Ovary (tissue), 9 donors: ENCODE measurements around the gene KMO. TPM values are rescaled to one million over a fixed set of nuclear protein-coding genes. Genes with fewer than 3 reads are reported as not detected.

Experiments
- DNase-seq, 5 donors: peaks; one replicate each; pipeline ENCODE4 v3.0.0-alpha.2; 2019 to 2020
- H3K27ac ChIP-seq, 2 donors: fragments of 200-600 bp; one replicate each; pipeline versions ENCODE4 v1.5.1 to v1.8.0; 2019 to 2022
- H3K27me3 ChIP-seq: fragments of 200-600 bp; one replicate; pipeline ENCODE4 v1.8.0; 2022
- H3K36me3 ChIP-seq: fragments of 200-600 bp; sonication (generic); one replicate; pipeline ENCODE4 v1.5.1; 2019
- H3K4me1 ChIP-seq: one replicate; pipeline ENCODE4 v1.8.1; 2013; ENCODE audit warnings: mild to moderate bottlenecking, moderate library complexity; ENCODE audit not compliant: insufficient read depth
- H3K4me3 ChIP-seq: fragments of 200-600 bp; sonication (generic); one replicate; pipeline ENCODE4 v1.5.1; 2017
- H3K9me3 ChIP-seq, 2 donors: fragments of 200-600 bp in 1 of 2; sonication (generic) in 1 of 2; one replicate each; pipeline versions ENCODE4 v1.5.1 to v1.8.1; 2013 to 2019; ENCODE audit warnings: mild to moderate bottlenecking in 1 of 2, moderate library complexity in 1 of 2
- EP300 ChIP-seq: sonication (generic); formaldehyde crosslinking; IDR thresholded peaks from one replicate; pipeline ENCODE4 v1.6.1; 2017; ENCODE audit warnings: antibody characterized with exemption
- POLR2A ChIP-seq: fragments of 450-650 bp; IDR thresholded peaks from one replicate; pipeline ENCODE4 v1.6.1; 2017; ENCODE audit warnings: antibody characterized with exemption, mild to moderate bottlenecking, moderate library complexity
- WGBS, 3 donors: extraction: QIAGEN DNeasy Blood & Tissue Kit in 1 of 3; methylation state at CpG; one replicate each; pipeline versions ENCODE4 v1.1.5 to v1.1.7; 2013 to 2017; 5-methylcytosine and 5-hydroxymethylcytosine counted together
- intact Hi-C, 4 donors: fragments of 100-400 bp; cut with DNase I; formaldehyde crosslinking; loops; one replicate each; pipeline versions ENCODE4 v1.11.0 to v1.15.1; 2022 to 2023
- polyA plus RNA-seq, 2 donors: library from polyadenylated mRNA; stranded (reverse); fragments of 200-250 nt in 1 of 2; fragments of 350-450 nt in 1 of 2; fragmentation: Illumina TruSeq in 1 of 2; extraction: RNeasy Lipid Tissue Mini Kit (QIAGEN cat#74804) in 1 of 2; gene quantifications; one replicate each; pipeline ENCODE4 v1.2.3, GENCODE V29; 2013 to 2014
- total RNA-seq, 7 donors: library from RNA; depleted of rRNA in 2 of 7; stranded (reverse); fragments of >200 nt in 2 of 7; fragmentation: NEBNext Ultra II Directional in 3 of 7; extraction: Animal tissue kit (Norgen Biotek cat#: 25700) in 3 of 7; gene quantifications; one replicate each; pipeline versions ENCODE4 v1.1.0 to v1.2.4, GENCODE V29; 2016 to 2023
- TF ChIP-seq, protein P1 (sequence below), 3 donors: fragments of 450-650 bp in 2 of 3; fragments of 200-600 bp in 1 of 3; IDR thresholded peaks; one replicate each; pipeline versions ENCODE4 v1.5.1 to v1.8.0; 2016 to 2022; ENCODE audit warnings: antibody characterized with exemption in 3 of 3, mild to moderate bottlenecking in 1 of 3
- donor health status: DM: no; HTN: no; CAD: no; lungs with moderate emphysema.
- donor health status: DM: no; HTN: no; CAD: no.
- donor health status: Bipolar disorder and iron deficiency.
- donor health status: DM: yes; HTN: yes; CAD: no.
- donor health status: DM: no; HTN: no; CAD: no.
- donor health status: DM: yes; HTN: yes; CAD: no.

Gene KMO
- total and polyA plus RNA-seq, 9 donors: 0.12 to 2.0 (median 0.43) TPM; not detected in 1

DNA sequence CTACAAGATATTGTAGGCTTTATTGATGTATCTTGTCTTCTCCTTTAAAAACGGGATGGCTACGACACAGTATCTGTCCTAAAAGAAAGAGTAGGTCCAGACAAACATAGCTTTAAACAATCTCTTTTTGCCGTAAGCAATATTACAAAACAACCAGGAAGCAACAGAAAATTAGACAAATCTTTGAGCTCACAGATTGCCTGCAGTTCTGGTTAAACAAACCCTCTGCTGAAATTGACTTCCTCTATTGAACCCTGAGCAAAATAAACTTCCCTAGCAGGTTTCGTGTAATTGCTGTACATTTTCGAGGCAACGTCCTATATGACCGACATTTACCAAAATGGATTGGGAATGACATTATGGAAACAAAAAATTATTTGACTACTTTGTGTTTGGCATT is 57.3 kb downstream of the KMO start:
- TF ChIP-seq, protein P1, sequence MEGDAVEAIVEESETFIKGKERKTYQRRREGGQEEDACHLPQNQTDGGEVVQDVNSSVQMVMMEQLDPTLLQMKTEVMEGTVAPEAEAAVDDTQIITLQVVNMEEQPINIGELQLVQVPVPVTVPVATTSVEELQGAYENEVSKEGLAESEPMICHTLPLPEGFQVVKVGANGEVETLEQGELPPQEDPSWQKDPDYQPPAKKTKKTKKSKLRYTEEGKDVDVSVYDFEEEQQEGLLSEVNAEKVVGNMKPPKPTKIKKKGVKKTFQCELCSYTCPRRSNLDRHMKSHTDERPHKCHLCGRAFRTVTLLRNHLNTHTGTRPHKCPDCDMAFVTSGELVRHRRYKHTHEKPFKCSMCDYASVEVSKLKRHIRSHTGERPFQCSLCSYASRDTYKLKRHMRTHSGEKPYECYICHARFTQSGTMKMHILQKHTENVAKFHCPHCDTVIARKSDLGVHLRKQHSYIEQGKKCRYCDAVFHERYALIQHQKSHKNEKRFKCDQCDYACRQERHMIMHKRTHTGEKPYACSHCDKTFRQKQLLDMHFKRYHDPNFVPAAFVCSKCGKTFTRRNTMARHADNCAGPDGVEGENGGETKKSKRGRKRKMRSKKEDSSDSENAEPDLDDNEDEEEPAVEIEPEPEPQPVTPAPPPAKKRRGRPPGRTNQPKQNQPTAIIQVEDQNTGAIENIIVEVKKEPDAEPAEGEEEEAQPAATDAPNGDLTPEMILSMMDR (IDR thresholded peaks at IDR 0.05): no peak
- TF ChIP-seq EP300: no peak
- no peak for TF ChIP-seq POLR2A
- 93 to 94% (median 94%) methylated on average over 7 of the region's 7 CpGs for WGBS, 3 donors
- intact Hi-C loops: no loop called here

DNA sequence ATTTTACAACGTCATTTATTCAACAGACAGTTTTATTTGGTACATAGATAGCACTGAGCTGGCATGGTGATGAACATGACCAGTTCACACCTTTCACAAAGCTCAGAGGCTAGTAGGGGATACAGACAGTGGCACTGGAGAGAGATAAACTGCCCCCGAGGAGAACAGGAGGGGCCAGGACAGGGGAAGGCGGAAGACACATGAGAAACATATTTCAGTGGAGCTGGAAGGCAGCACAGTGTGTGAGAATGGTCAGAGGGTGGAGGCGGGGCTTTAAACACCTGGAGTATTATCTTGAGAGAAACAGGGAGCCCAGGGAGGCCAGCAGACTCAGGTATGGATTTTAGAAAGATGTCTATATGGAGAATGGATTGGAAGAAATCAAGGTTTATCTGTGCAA is 58.5 kb downstream of the KMO start:
- DNase-seq: no peak
- Histone ChIP-seq H3K9me3 (no peaks in the 10 kb centered on the region), H3K36me3 (no peaks in the 10 kb centered on the region), H3K4me1 (no peaks in the 10 kb centered on the region), H3K27me3 (no peaks in the 10 kb centered on the region), H3K27ac (no peak overlapping the region), H3K4me3 (no peak overlapping the region)
- intact Hi-C loops: no loop called here
- no peak for TF ChIP-seq EP300
- TF ChIP-seq, protein P1 (IDR thresholded peaks at IDR 0.05): no peak
- TF ChIP-seq POLR2A: no peak
- 50 to 60% (median 54%) methylated on average over 4 of the region's 4 CpGs for WGBS, 3 donors

More for the DNA sequence above, 57.3 kb downstream of the KMO start:
- no peaks in the 10 kb centered on the region for H3K4me1 ChIP-seq
- no peak overlapping the region for H3K27ac ChIP-seq
- no peak for DNase-seq
- no peaks in the 10 kb centered on the region for H3K36me3 ChIP-seq
- no peaks in the 10 kb centered on the region for H3K27me3 ChIP-seq
- H3K4me3 ChIP-seq: no peak overlapping the region
- H3K9me3 ChIP-seq: no peaks in the 10 kb centered on the region

DNA sequence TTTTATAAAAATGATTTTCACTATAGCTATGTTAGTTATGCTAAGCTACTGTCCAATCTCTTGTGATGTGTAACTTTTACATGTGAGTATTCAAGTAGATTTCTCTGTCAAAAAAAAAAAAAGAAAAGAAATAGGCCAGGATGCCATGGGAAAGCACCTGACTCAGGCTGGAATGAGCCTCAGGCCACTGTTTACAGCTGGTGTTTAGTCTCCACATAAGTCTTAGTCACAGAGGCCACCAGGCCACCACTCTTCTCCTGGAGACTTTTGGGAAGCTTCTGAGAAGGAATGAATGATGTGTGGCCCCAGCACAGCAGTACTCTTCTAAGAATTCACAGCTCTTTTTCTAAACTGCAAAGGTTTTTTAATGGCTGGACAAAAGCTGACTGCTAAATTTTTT is 59.1 kb downstream of the KMO start:
- no peak overlapping the region for H3K27ac ChIP-seq
- H3K36me3 ChIP-seq: no peaks in the 10 kb centered on the region
- no peak for TF ChIP-seq POLR2A
- TF ChIP-seq, protein P1 (IDR thresholded peaks at IDR 0.05): no peak
- no peak for TF ChIP-seq EP300
- intact Hi-C loops: no loop called here
- no peaks in the 10 kb centered on the region for H3K27me3 ChIP-seq
- no peaks in the 10 kb centered on the region for H3K9me3 ChIP-seq
- H3K4me3 ChIP-seq: no peak overlapping the region
- DNase-seq: no peak
- H3K4me1 ChIP-seq: no peaks in the 10 kb centered on the region

DNA sequence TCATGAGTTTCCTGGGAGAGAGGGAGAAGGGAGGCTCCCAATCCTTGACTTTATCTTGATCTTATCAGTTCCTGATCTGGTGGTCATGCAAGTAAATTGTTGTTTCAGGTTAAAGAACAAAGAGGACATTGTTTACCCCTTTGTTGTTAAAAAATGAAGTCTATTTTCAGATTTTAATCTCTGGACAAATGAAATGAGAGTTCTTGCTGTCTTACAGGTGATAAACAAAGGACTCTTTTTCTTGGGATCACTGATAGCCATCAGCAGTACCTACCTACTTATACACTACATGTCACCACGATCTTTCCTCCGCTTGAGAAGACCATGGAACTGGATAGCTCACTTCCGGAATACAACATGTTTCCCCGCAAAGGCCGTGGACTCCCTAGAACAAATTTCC is 59.6 kb downstream of the KMO start:
- WGBS, 3 donors: 85 to 99% (median 86%) methylated on average over 5 of the region's 5 CpGs
- H3K27ac ChIP-seq: no peak overlapping the region

More for the DNA sequence above, 59.6 kb downstream of the KMO start:
- H3K36me3 ChIP-seq: no peaks in the 10 kb centered on the region
- TF ChIP-seq EP300 (no peak), POLR2A (no peak)
- TF ChIP-seq, protein P1 (IDR thresholded peaks at IDR 0.05): no peak
- intact Hi-C loops: no loop called here
- H3K9me3 ChIP-seq: no peaks in the 10 kb centered on the region
- DNase-seq: no peak
- no peaks in the 10 kb centered on the region for H3K4me1 ChIP-seq
- H3K4me3 ChIP-seq: no peak overlapping the region
- H3K27me3 ChIP-seq: no peaks in the 10 kb centered on the region
